IPS-NIHi7 (cell line): ENCODE results near the gene SPATS2L.
A peak's percentile ranks its signal among the peaks of the same experiment; 100 is the strongest.

Source experiments
- DNase-seq: peaks from one replicate; pipeline ENCODE4 v3.0.0; 2012; ENCODE audit warnings: mixed read lengths; ENCODE audit errors: extremely low spot score

Gene SPATS2L

GRCh38 chr2:200297100-200297499 lies 9.4 kb upstream of the SPATS2L start:
- no peak for DNase-seq

GRCh38 chr2:200297989-200298388 lies 8.5 kb upstream of the SPATS2L start:
- DNase-seq = no peak

- DNase-seq = no peak
These were observed 7.7 kb upstream of the SPATS2L start for GRCh38 chr2:200298816-200299215.

- no peak for DNase-seq
These were observed 6.4 kb upstream of the SPATS2L start for GRCh38 chr2:200300065-200300464.

- DNase-seq = peak; percentile 30
These were observed 5.7 kb upstream of the SPATS2L start for GRCh38 chr2:200300638-200301314.

- DNase-seq = no peak
These were observed 4.3 kb upstream of the SPATS2L start for GRCh38 chr2:200301953-200302858.

- no peak for DNase-seq
These were observed 3.4 kb upstream of the SPATS2L start for GRCh38 chr2:200302940-200303727.

- peak; percentile 26 for DNase-seq
These were observed 697 bp upstream of the SPATS2L start for GRCh38 chr2:200305797-200306195.

- peak; percentile 43 for DNase-seq
These were observed 634 bp downstream of the SPATS2L start for GRCh38 chr2:200306931-200307723.

GRCh38 chr2:200307724-200308545 lies 1.4 kb downstream of the SPATS2L start:
- no peak for DNase-seq

GRCh38 chr2:200308546-200309295 lies 2.2 kb downstream of the SPATS2L start:
- no peak for DNase-seq

GRCh38 chr2:200309296-200310049 lies 3.0 kb downstream of the SPATS2L start:
- DNase-seq = no peak

GRCh38 chr2:200310545-200310971 lies 4.1 kb downstream of the SPATS2L start:
- DNase-seq = no peak

- DNase-seq = no peak
These were observed 4.6 kb downstream of the SPATS2L start for GRCh38 chr2:200311139-200311538.

GRCh38 chr2:200314976-200315567 lies 8.6 kb downstream of the SPATS2L start:
- DNase-seq = no peak

GRCh38 chr2:200317975-200318374 lies 11.5 kb downstream of the SPATS2L start:
- no peak for DNase-seq

- DNase-seq = no peak
These were observed 12.5 kb downstream of the SPATS2L start for GRCh38 chr2:200318940-200319435.
